ENCODE measurements around the gene FGF2. TPM values are rescaled to one million over a fixed set of nuclear protein-coding genes. Genes with fewer than 3 reads are reported as not detected.

The FGF2 gene
- total RNA-seq, 4 donors from 2014 or later, result 19.0 to 32.8 (median 24.6) TPM

- H3K27ac ChIP-seq, result no peak overlapping the region
- no peak overlapping the region for H3K4me3 ChIP-seq
- no peaks in the 10 kb centered on the region for H3K27me3 ChIP-seq
- peaks cover 0 to 20% (median 1%) of the 10 kb centered on the region in 4 donors for H3K4me1 ChIP-seq
- DNase-seq (ENCODE audit: low spot score in 2 of 2), result no peak
- no peaks in the 10 kb centered on the region for H3K9me3 ChIP-seq
- TF ChIP-seq POLR2A (IDR thresholded peaks at IDR 0.05), result no peak
- no peak for TF ChIP-seq EP300 (IDR thresholded peaks at IDR 0.05)
- TF ChIP-seq CTCF (IDR thresholded peaks at IDR 0.05), result no peak
- H3K36me3 ChIP-seq, result peaks cover 0 to 12% (median 0%) of the 10 kb centered on the region in 3 donors
- 59 to 72% methylated on average over 5 of the region's 5 CpGs for WGBS, 2 donors
These were observed 91.1 kb downstream of the FGF2 start for GRCh38 chr4:122917731-122918130.

GRCh38 chr4:122920473-122920872, 93.8 kb downstream of the FGF2 start:
- 83 to 89% methylated on average over 5 of the region's 5 CpGs for WGBS, 2 donors
- TF ChIP-seq CTCF (IDR thresholded peaks at IDR 0.05) (no peak), POLR2A (IDR thresholded peaks at IDR 0.05) (no peak), EP300 (IDR thresholded peaks at IDR 0.05) (no peak)
- Histone ChIP-seq H3K4me1 (peaks cover 0 to 31% (median 12%) of the 10 kb centered on the region in 4 donors), H3K4me3 (no peak overlapping the region), H3K27ac (no peak overlapping the region), H3K36me3 (peaks cover 0 to 6% (median 0%) of the 10 kb centered on the region in 3 donors), H3K9me3 (no peaks in the 10 kb centered on the region), H3K27me3 (no peaks in the 10 kb centered on the region)
- DNase-seq (ENCODE audit: low spot score in 2 of 2), result no peak

- H3K27me3 ChIP-seq, result no peaks in the 10 kb centered on the region
- peak overlapping the region in 3 of 4 donors; percentile 67 to 79 (median 73) for H3K27ac ChIP-seq
- no peak for DNase-seq (ENCODE audit: low spot score in 2 of 2)
- peaks cover 0 to 37% (median 12%) of the 10 kb centered on the region in 4 donors for H3K4me1 ChIP-seq
- TF ChIP-seq EP300 (IDR thresholded peaks at IDR 0.05), result no peak
- no peak for TF ChIP-seq CTCF (IDR thresholded peaks at IDR 0.05)
- TF ChIP-seq POLR2A (IDR thresholded peaks at IDR 0.05), result no peak
- H3K4me3 ChIP-seq, result peak overlapping the region; percentile 71 to 93 (median 86)
- 81 to 91% methylated on average over 5 of the region's 5 CpGs for WGBS, 2 donors
- H3K9me3 ChIP-seq, result no peaks in the 10 kb centered on the region
- no peaks in the 10 kb centered on the region for H3K36me3 ChIP-seq
These were observed 94.7 kb downstream of the FGF2 start for GRCh38 chr4:122921300-122921699.

- H3K27ac ChIP-seq, result peak within 1 kb of the TSS; percentile 66 to 79 (median 70)
- TF ChIP-seq POLR2A (IDR thresholded peaks at IDR 0.05) (no peak), EP300 (IDR thresholded peaks at IDR 0.05) (no peak), CTCF (IDR thresholded peaks at IDR 0.05) (no peak)
These were observed 95.6 kb downstream of the FGF2 start, which contains the start of gene NUDT6 for GRCh38 chr4:122921971-122922876. TSS of gene NUDT6 (minus strand) at chr4:122922597. CDS start at chr4:122922572, 25 bp downstream.

More at GRCh38 chr4:122921971-122922876, 95.6 kb downstream of the FGF2 start, which contains the start of gene NUDT6:
- Histone ChIP-seq H3K9me3 (no peaks in the 10 kb centered on the region), H3K4me3 (peak within 1 kb of the TSS; percentile 71 to 93 (median 86)), H3K36me3 (no peaks in the 10 kb centered on the region), H3K27me3 (no peaks in the 10 kb centered on the region), H3K4me1 (peaks cover 0 to 37% (median 12%) of the 10 kb centered on the region in 4 donors)
- DNase-seq (ENCODE audit: low spot score in 2 of 2), result peak; percentile 28 to 58
- 0 to 1% methylated on average over 21 to 33 of the region's 63 CpGs for WGBS, 2 donors

Measured in tibial nerve (tissue), 4 donors.